ENCODE measurements around the gene TPPP2. TPM values are rescaled to one million over a fixed set of nuclear protein-coding genes. Genes with fewer than 3 reads are reported as not detected.

Gene TPPP2
- total and polyA plus RNA-seq, 2 of the 4 experiments (the other 2 are of a cell fraction), result not detected

GRCh38 chr14:21014761-21015190 lies 15.2 kb upstream of the TPPP2 start:
- intact Hi-C loops (cut with micrococcal nuclease) (loop anchor here (1.0 kb wide), 4 partner anchors 26 to 90 kb away; no protein-coding TSS in a partner anchor), dilution Hi-C loops (cut with HindIII; ENCODE audit: low sequenced_read_pairs, unreplicated experiment) (no loop called here), in situ Hi-C loops (cut with MboI; ENCODE audit: low sequenced_read_pairs) (loop anchor here (5.0 kb wide), 1 partner anchor 88 kb away; the partner anchor contains the start of gene TMEM253)
- Histone ChIP-seq H3K9ac (ENCODE audit: low read depth, low read length) (no peak overlapping the region), H3K4ac (ENCODE audit: low read depth, low read length) (no peak overlapping the region), H3K4me3 (ENCODE audit: insufficient read depth, low read depth, low read length) (no peak overlapping the region), H3K23ac (ENCODE audit: low read depth, low read length) (no peak overlapping the region), H4K91ac (ENCODE audit: insufficient read depth, low read depth, low read length) (no peak overlapping the region), H2AK9ac (replicated peaks; ENCODE audit: low read depth, low read length, poor library complexity) (no peak overlapping the region), H3K9me1 (ENCODE audit: insufficient read depth, low read length) (no peaks in the 10 kb centered on the region), H4K20me1 (ENCODE audit: insufficient read depth, low read length) (no peaks in the 10 kb centered on the region), H4K8ac (ENCODE audit: low read depth in 2 of 2, low read length in 2 of 2) (no peak overlapping the region), H2BK15ac (ENCODE audit: low read depth, low read length) (no peak overlapping the region), H3K27me3 (ENCODE audit: control insufficient read depth, insufficient read depth, low read length) (peaks cover 23% of the 10 kb centered on the region), H3K27ac (ENCODE audit: insufficient read depth, low read length) (no peak overlapping the region), H2AFZ (replicated peaks; ENCODE audit: low read length, poor library complexity) (no peak overlapping the region), H2BK120ac (ENCODE audit: low read depth, low read length) (no peak overlapping the region), H4K5ac (ENCODE audit: low read depth, low read length) (no peak overlapping the region), H3K9me3 (ENCODE audit: control insufficient read depth, insufficient read depth, low read length) (no peaks in the 10 kb centered on the region), H3K4me1 (ENCODE audit: control insufficient read depth, insufficient read depth, low read length) (no peaks in the 10 kb centered on the region), H3K56ac (ENCODE audit: extremely low read depth, insufficient read depth, low read length) (no peak overlapping the region), H2BK20ac (ENCODE audit: low read depth, low read length) (no peak overlapping the region), H3K4me2 (ENCODE audit: low read depth, low read length) (no peak overlapping the region), H3K36me3 (ENCODE audit: control insufficient read depth, insufficient read depth, low read length) (no peaks in the 10 kb centered on the region), H2AK5ac (ENCODE audit: low read depth, low read length) (no peak overlapping the region), H3K18ac (ENCODE audit: low read depth, low read length) (no peak overlapping the region), H3K14ac (replicated peaks; ENCODE audit: low read depth, low read length) (no peak overlapping the region), H2BK5ac (ENCODE audit: low read depth, low read length, poor library complexity, severe bottlenecking) (no peak overlapping the region), H3K79me1 (ENCODE audit: low read depth in 1 of 2, low read length in 2 of 2) (no peaks in the 10 kb centered on the region)
- peak; percentile 96 for TF ChIP-seq RAD21 (IDR thresholded peaks at IDR 0.05; ENCODE audit: low read length)
- TF ChIP-seq SMC3 (IDR thresholded peaks at IDR 0.05; ENCODE audit: low read depth, low read length), result peak; percentile 95
- TF ChIP-seq RCOR1 (IDR thresholded peaks at IDR 0.05; ENCODE audit: insufficient replicate concordance, low read length), result no peak
- TF ChIP-seq ELK1 (IDR thresholded peaks at IDR 0.05; ENCODE audit: borderline replicate concordance, low read depth, low read length), result no peak
- no peak for TF ChIP-seq CEBPB (IDR thresholded peaks at IDR 0.05; ENCODE audit: low read depth, low read length)
- TF ChIP-seq POLR2A (IDR thresholded peaks at IDR 0.05; ENCODE audit: low read depth, low read length), result no peak
- no peak for TF ChIP-seq CHD1 (IDR thresholded peaks at IDR 0.05; ENCODE audit: low read depth, low read length)
- TF ChIP-seq CTCF (conservative IDR thresholded peaks at IDR 0.05; ENCODE audit: low read depth, low read length), result peak; percentile 96
- DNase-seq (peak; percentile 83), ATAC-seq (ENCODE audit: low read depth) (peak; percentile 90)
- 0% methylated on average over 1 of the region's 4 CpGs; no CpG with 5 or more reads in 1 of the 2 experiments for WGBS, 2 experiments (ENCODE audit: extremely low coverage in 2 of 2, insufficient read length in 1 of 2)
- ChIA-PET CTCF (interaction anchor here (0.5 to 3.0 kb wide), 30 partner anchors 9 to 590 kb away, joined by 3 to 44 read pairs (median 4); partner anchors contain the start of genes NDRG2, SLC39A2 and TMEM253), POLR2A (ENCODE audit: unreplicated experiment) (no interaction called here)
- no TSS peak for BruUV-seq (replicated peaks)

Data from IMR-90 (cell line).